ENCODE measurements around the gene CCSER1.

GRCh38 chr4:90186229-90186628 lies 59.0 kb downstream of the CCSER1 start:
- TF ChIP-seq, protein P1, sequence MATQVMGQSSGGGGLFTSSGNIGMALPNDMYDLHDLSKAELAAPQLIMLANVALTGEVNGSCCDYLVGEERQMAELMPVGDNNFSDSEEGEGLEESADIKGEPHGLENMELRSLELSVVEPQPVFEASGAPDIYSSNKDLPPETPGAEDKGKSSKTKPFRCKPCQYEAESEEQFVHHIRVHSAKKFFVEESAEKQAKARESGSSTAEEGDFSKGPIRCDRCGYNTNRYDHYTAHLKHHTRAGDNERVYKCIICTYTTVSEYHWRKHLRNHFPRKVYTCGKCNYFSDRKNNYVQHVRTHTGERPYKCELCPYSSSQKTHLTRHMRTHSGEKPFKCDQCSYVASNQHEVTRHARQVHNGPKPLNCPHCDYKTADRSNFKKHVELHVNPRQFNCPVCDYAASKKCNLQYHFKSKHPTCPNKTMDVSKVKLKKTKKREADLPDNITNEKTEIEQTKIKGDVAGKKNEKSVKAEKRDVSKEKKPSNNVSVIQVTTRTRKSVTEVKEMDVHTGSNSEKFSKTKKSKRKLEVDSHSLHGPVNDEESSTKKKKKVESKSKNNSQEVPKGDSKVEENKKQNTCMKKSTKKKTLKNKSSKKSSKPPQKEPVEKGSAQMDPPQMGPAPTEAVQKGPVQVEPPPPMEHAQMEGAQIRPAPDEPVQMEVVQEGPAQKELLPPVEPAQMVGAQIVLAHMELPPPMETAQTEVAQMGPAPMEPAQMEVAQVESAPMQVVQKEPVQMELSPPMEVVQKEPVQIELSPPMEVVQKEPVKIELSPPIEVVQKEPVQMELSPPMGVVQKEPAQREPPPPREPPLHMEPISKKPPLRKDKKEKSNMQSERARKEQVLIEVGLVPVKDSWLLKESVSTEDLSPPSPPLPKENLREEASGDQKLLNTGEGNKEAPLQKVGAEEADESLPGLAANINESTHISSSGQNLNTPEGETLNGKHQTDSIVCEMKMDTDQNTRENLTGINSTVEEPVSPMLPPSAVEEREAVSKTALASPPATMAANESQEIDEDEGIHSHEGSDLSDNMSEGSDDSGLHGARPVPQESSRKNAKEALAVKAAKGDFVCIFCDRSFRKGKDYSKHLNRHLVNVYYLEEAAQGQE (IDR thresholded peaks at IDR 0.05; ENCODE audit: borderline replicate concordance): no peak
- TF ChIP-seq, protein P2, sequence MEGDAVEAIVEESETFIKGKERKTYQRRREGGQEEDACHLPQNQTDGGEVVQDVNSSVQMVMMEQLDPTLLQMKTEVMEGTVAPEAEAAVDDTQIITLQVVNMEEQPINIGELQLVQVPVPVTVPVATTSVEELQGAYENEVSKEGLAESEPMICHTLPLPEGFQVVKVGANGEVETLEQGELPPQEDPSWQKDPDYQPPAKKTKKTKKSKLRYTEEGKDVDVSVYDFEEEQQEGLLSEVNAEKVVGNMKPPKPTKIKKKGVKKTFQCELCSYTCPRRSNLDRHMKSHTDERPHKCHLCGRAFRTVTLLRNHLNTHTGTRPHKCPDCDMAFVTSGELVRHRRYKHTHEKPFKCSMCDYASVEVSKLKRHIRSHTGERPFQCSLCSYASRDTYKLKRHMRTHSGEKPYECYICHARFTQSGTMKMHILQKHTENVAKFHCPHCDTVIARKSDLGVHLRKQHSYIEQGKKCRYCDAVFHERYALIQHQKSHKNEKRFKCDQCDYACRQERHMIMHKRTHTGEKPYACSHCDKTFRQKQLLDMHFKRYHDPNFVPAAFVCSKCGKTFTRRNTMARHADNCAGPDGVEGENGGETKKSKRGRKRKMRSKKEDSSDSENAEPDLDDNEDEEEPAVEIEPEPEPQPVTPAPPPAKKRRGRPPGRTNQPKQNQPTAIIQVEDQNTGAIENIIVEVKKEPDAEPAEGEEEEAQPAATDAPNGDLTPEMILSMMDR (IDR thresholded peaks at IDR 0.05; ENCODE audit: poor library complexity, severe bottlenecking): no peak
- TF ChIP-seq EP300 (conservative IDR thresholded peaks at IDR 0.05; ENCODE audit: poor library complexity, severe bottlenecking) (no peak), RAD21 (conservative IDR thresholded peaks at IDR 0.05) (no peak), EZH2 (IDR thresholded peaks at IDR 0.05; ENCODE audit: borderline replicate concordance, insufficient read depth, low read length, poor library complexity, severe bottlenecking) (no peak)

All from neural cell (in vitro differentiated cells).